NCI-H2081 (cell line): ENCODE measurements around the gene DNPH1.

Experiments used
- DNase-seq, 2 experiments: peaks; one replicate each; lab custom pipeline; 2025; lab: John Stamatoyannopoulos, UW

Gene DNPH1

GRCh38 chr6:43228951-43229802 is at the start of gene DNPH1:
Gene DNPH1, minus strand, starts transcription at chr6:43229481. Its CDS starts 25 bp downstream, at chr6:43229456.
- peak; percentile 51 to 67 for DNase-seq

GRCh38 chr6:43278524-43279078 is 49.3 kb upstream of the DNPH1 start:
- DNase-seq, result no peak

- no peak for DNase-seq
These were observed 48.6 kb upstream of the DNPH1 start for GRCh38 chr6:43277643-43278523.

GRCh38 chr6:43277306-43277642 is 48.0 kb upstream of the DNPH1 start:
- no peak for DNase-seq

- DNase-seq, result no peak
These were observed 47.5 kb upstream of the DNPH1 start for GRCh38 chr6:43276577-43277305.

GRCh38 chr6:43275801-43276576 is 46.7 kb upstream of the DNPH1 start:
- DNase-seq, result no peak

- no peak for DNase-seq
These were observed 45.8 kb upstream of the DNPH1 start for GRCh38 chr6:43274916-43275597.

- DNase-seq, result no peak
These were observed 45.0 kb upstream of the DNPH1 start for GRCh38 chr6:43274127-43274915.

- no peak for DNase-seq
These were observed 44.4 kb upstream of the DNPH1 start for GRCh38 chr6:43273707-43274106.

- DNase-seq, result no peak
These were observed 42.7 kb upstream of the DNPH1 start for GRCh38 chr6:43271944-43272343.

- DNase-seq, result no peak
These were observed 42.0 kb upstream of the DNPH1 start for GRCh38 chr6:43271103-43271815.

GRCh38 chr6:43269273-43270007 is 40.2 kb upstream of the DNPH1 start:
- DNase-seq, result no peak

- DNase-seq, result no peak
These were observed 39.5 kb upstream of the DNPH1 start for GRCh38 chr6:43268782-43269272.

GRCh38 chr6:43268355-43268700 is 39.0 kb upstream of the DNPH1 start:
- DNase-seq, result no peak

- DNase-seq, result peak in 1 of 2 experiments; percentile 12
These were observed 38.5 kb upstream of the DNPH1 start for GRCh38 chr6:43267619-43268354.

- no peak for DNase-seq
These were observed 36.3 kb upstream of the DNPH1 start for GRCh38 chr6:43265564-43265963.

GRCh38 chr6:43264599-43265145 is 35.4 kb upstream of the DNPH1 start:
- no peak for DNase-seq
